A172 (cell line): ENCODE data around the gene POLR3C. TPM values are rescaled to one million over a fixed set of nuclear protein-coding genes. Genes with fewer than 3 reads are reported as not detected.

Source experiments
- DNase-seq: peaks from one replicate; pipeline ENCODE4 v3.0.0-alpha.2; 2015; ENCODE audit warnings: low spot score
- total RNA-seq: library from RNA; depleted of rRNA; stranded (reverse); fragments of >200 nt; shearing (Covaris generic); gene quantifications from 2 replicates; pipeline ENCODE4 v1.2.3, GENCODE V29; 2014; rRNA removed

The POLR3C gene
- total RNA-seq, 1 experiment from 2014 or later = 50.4 TPM

GRCh38 chr1:145871994-145872924 is 48.3 kb downstream of the POLR3C start:
- no peak for DNase-seq

GRCh38 chr1:145874646-145875045 is 50.6 kb downstream of the POLR3C start:
- no peak for DNase-seq

- DNase-seq = no peak
These were observed 54.0 kb downstream of the POLR3C start for GRCh38 chr1:145877923-145878486.

- no peak for DNase-seq
These were observed 54.7 kb downstream of the POLR3C start for GRCh38 chr1:145878724-145879123.

- DNase-seq = no peak
These were observed 55.8 kb downstream of the POLR3C start for GRCh38 chr1:145879775-145880174.

- DNase-seq = no peak
These were observed 60.7 kb downstream of the POLR3C start for GRCh38 chr1:145884675-145885074.

- peak; percentile 76 for DNase-seq
These were observed 61.8 kb downstream of the POLR3C start, which contains the start of gene ANKRD35 for GRCh38 chr1:145885738-145886287. Gene ANKRD35 (minus strand): TSS chr1:145885866. CDS start chr1:145885758, 108 bp downstream.

- no peak for DNase-seq
These were observed 62.4 kb downstream of the POLR3C start for GRCh38 chr1:145886390-145886789.

GRCh38 chr1:145886816-145887215 is 62.8 kb downstream of the POLR3C start:
- DNase-seq = no peak

- DNase-seq = no peak
These were observed 63.6 kb downstream of the POLR3C start for GRCh38 chr1:145887631-145888030.

- no peak for DNase-seq
These were observed 65.7 kb downstream of the POLR3C start for GRCh38 chr1:145889722-145890121.

- peak; percentile 43 for DNase-seq
These were observed 67.1 kb downstream of the POLR3C start for GRCh38 chr1:145891143-145891542.

- DNase-seq = peak; percentile 100
These were observed 67.8 kb downstream of the POLR3C start for GRCh38 chr1:145891587-145892485.

- peak; percentile 77 for DNase-seq
These were observed 68.6 kb downstream of the POLR3C start for GRCh38 chr1:145892486-145893087.

- no peak for DNase-seq
These were observed 69.5 kb downstream of the POLR3C start for GRCh38 chr1:145893306-145894055.

Other genes starting within 250 kb of the POLR3C start
- gene GPR89A, start 216.2 kb upstream of the POLR3C start, total RNA-seq = 37.8 and 76.7 TPM in 2 replicates
- 2.0 and 2.2 TPM in 2 replicates for gene PDZK1, start 116.8 kb upstream of the POLR3C start, total RNA-seq
- gene CD160, start 104.7 kb upstream of the POLR3C start, total RNA-seq = not detected in 2 replicates
- 19.9 and 23.1 TPM in 2 replicates for gene RNF115, start 105 bp upstream of the POLR3C start, total RNA-seq
- 2.7 and 8.2 TPM in 2 replicates for gene NUDT17, start 21.4 kb downstream of the POLR3C start, total RNA-seq
- gene PIAS3, start 34.9 kb downstream of the POLR3C start, total RNA-seq = 13.3 and 18.3 TPM in 2 replicates
- not detected in 2 replicates for gene ANKRD35, start 61.7 kb downstream of the POLR3C start, total RNA-seq
- 0.36 and 0.67 TPM in 2 replicates for gene ITGA10, start 85.8 kb downstream of the POLR3C start, total RNA-seq
- gene PEX11B, start 94.5 kb downstream of the POLR3C start, total RNA-seq = 40.8 and 41.8 TPM in 2 replicates
- 461 and 485 TPM in 2 replicates for gene RBM8A, start 103.3 kb downstream of the POLR3C start, total RNA-seq
- gene LIX1L, start 133.8 kb downstream of the POLR3C start, total RNA-seq = 33.9 and 34.6 TPM in 2 replicates
- 2.4 and 2.5 TPM in 2 replicates for gene ANKRD34A, start 140.4 kb downstream of the POLR3C start, total RNA-seq
- 21.0 and 24.0 TPM in 2 replicates for gene POLR3GL, start 140.5 kb downstream of the POLR3C start, total RNA-seq
- gene TXNIP, start 172.4 kb downstream of the POLR3C start, total RNA-seq = 14.1 and 14.4 TPM in 2 replicates
- not detected in 2 replicates for gene HJV, start 197.5 kb downstream of the POLR3C start, total RNA-seq